HepG2 (cell line): ENCODE results near the gene CEP78. TPM values are rescaled to one million over a fixed set of nuclear protein-coding genes. Genes with fewer than 3 reads are reported as not detected.

Experiments
- ATAC-seq: fragments of 200-7000 bp; cut with Tn5 transposase; 3 replicates; pipeline ENCODE4 v1.9.1; 2020; ENCODE audit warnings: mild to moderate bottlenecking, moderate library complexity
- BruUV-seq: library from RNA; stranded (reverse); fragments of 400-500 nt; replicated peaks from 2 replicates; lab custom pipeline; 2021; lab: Mats Ljungman, UMichigan
- CTCF ChIA-PET: fragments of 300-600 bp; formaldehyde crosslinking; extraction: SDS; loops from one replicate; lab custom pipeline; 2021; ENCODE audit warnings: low total read pairs, inconsistent platforms, low intra/inter-chr PET ratio; lab: Yijun Ruan, JAX
- POLR2A ChIA-PET: fragments of 350-600 bp; sonication (Branson Sonifier 250); formaldehyde crosslinking; loops from one replicate; lab custom pipeline; 2020; ENCODE audit warnings: antibody characterized with exemption, inconsistent platforms; lab: Yijun Ruan, JAX
- DNase-seq: peaks from one replicate; pipeline ENCODE4 v3.0.0-alpha.2; 2015; ENCODE audit warnings: low spot score
- FAIRE-seq: peaks from 3 replicates; lab custom pipeline; 2011; peaks lifted over from hg19 to GRCh38; lab: Jason Lieb, UNC
- H2AFZ ChIP-seq: one replicate; pipeline ENCODE4 v1.6.1; 2011; ENCODE audit warnings: low read length, inconsistent platforms
- H3K27ac ChIP-seq: fragments of 300-600 bp; 3 replicates; pipeline ENCODE4 v1.8.0; 2011; ENCODE audit warnings: mixed run types, mild to moderate bottlenecking, mixed read lengths, low read length, inconsistent platforms; ENCODE audit not compliant: insufficient read depth; ENCODE audit errors: extremely low read length
- H3K27me3 ChIP-seq, 2 experiments: fragments of 200-600 bp in 1 of 2; 2 replicates in 1 of 2; 3 replicates in 1 of 2; pipeline versions ENCODE4 v1.6.0 to v1.8.0; 2011; ENCODE audit warnings: low read length in 2 of 2, mild to moderate bottlenecking in 2 of 2, moderate library complexity in 2 of 2, inconsistent platforms in 1 of 2; ENCODE audit not compliant: insufficient read depth in 2 of 2, control insufficient read depth in 1 of 2
- H3K36me3 ChIP-seq, 2 experiments: fragments of 200-600 bp in 1 of 2; replicated peaks in 1 of 2; 2 replicates in 1 of 2; 3 replicates in 1 of 2; pipeline versions ENCODE4 v1.5.1 to v1.8.0; 2011; ENCODE audit warnings: low read length in 2 of 2, inconsistent platforms in 1 of 2; ENCODE audit not compliant: insufficient read depth in 2 of 2, control insufficient read depth in 1 of 2
- H3K4me1 ChIP-seq: 2 replicates; pipeline ENCODE4 v1.5.1; 2012; ENCODE audit warnings: low read length, inconsistent platforms; ENCODE audit not compliant: insufficient read depth
- H3K4me2 ChIP-seq: 2 replicates; pipeline ENCODE4 v1.6.0; 2011; ENCODE audit warnings: low read depth, low read length, inconsistent platforms
- H3K4me3 ChIP-seq, 3 experiments: fragments of 200-600 bp in 1 of 3; sonication (generic), shearing (Covaris generic) in 1 of 3; replicated peaks in 1 of 3; 2 replicates each; pipeline ENCODE4 v1.5.1; 2011 to 2016; ENCODE audit warnings: low read length in 3 of 3, inconsistent platforms in 2 of 3, low read depth in 2 of 3, mild to moderate bottlenecking in 2 of 3, control low read depth in 1 of 3, mixed read lengths in 1 of 3; ENCODE audit not compliant: insufficient read depth in 1 of 3
- H3K79me2 ChIP-seq: one replicate; pipeline ENCODE4 v1.6.1; 2011; ENCODE audit warnings: low read length, inconsistent platforms; ENCODE audit not compliant: insufficient read depth
- H3K9ac ChIP-seq: 2 replicates; pipeline ENCODE4 v1.6.0; 2011; ENCODE audit warnings: mild to moderate bottlenecking, low read depth, low read length, inconsistent platforms; ENCODE audit not compliant: insufficient read depth
- H3K9me3 ChIP-seq: 2 replicates; pipeline ENCODE4 v1.5.1; 2012; ENCODE audit warnings: mild to moderate bottlenecking, low read length
- H4K20me1 ChIP-seq: 2 replicates; pipeline ENCODE4 v1.6.0; 2011; ENCODE audit warnings: inconsistent platforms, mild to moderate bottlenecking, low read length, moderate library complexity; ENCODE audit not compliant: insufficient read depth
- MBNL3 ChIP-seq: fragments of 250-450 bp; sonication (Bioruptor Pico); conservative IDR thresholded peaks from 2 replicates; pipeline ENCODE4 v1.8.0; 2022; ENCODE audit warnings: mild to moderate bottlenecking, inconsistent platforms
- NCOA5 ChIP-seq: sonication (generic); formaldehyde crosslinking; IDR thresholded peaks from 2 replicates; pipeline ENCODE4 v1.4.0; 2020; ENCODE audit warnings: missing genetic modification reagents
- ZKSCAN1 ChIP-seq: fragments of 150-350 bp; IDR thresholded peaks from 2 replicates; pipeline ENCODE4 v1.6.1; 2014; ENCODE audit warnings: low read length
- WGBS: methylation state at CpG from one replicate; pipeline ENCODE4 v1.1.6; 2017; ENCODE audit warnings: low lambda C conversion rate; 5-methylcytosine and 5-hydroxymethylcytosine counted together
- in situ Hi-C: cut with HindIII; loops from 2 replicates; pipeline ENCODE4 v1.10.0; 2017; ENCODE audit warnings: low pct_unique_long_range_greater_than_20kb; ENCODE audit not compliant: extremely low pct_ligation_motif_present
- intact Hi-C: fragments of 100-400 bp; cut with micrococcal nuclease; formaldehyde crosslinking; loops from one replicate; pipeline ENCODE4 v1.10.0; 2022; ENCODE audit not compliant: unreplicated experiment
- polyA plus RNA-seq, 8 experiments: library from polyadenylated mRNA; depleted of rRNA in 3 of 8; stranded (reverse) in 7 of 8; unstranded in 1 of 8; fragments of >200 nt; fragmentation: Illumina TruSeq in 4 of 8; extraction: Trizol in 4 of 8; gene quantifications; 2 replicates each; pipeline versions ENCODE4 v1.2.1 to v1.2.3, GENCODE V29; 2011 to 2016; ENCODE audit warnings: low read depth in 4 of 8, missing spikeins in 1 of 8, mixed read lengths in 1 of 8; ENCODE audit not compliant: insufficient read depth in 1 of 8
- total RNA-seq, 5 experiments: library from RNA; depleted of rRNA; stranded (reverse); fragments of >200 nt; fragmentation: Illumina TruSeq; extraction: Trizol; gene quantifications; 2 replicates each; pipeline ENCODE4 v1.2.3, GENCODE V29; 2016; ENCODE audit warnings: low read depth in 1 of 5
- TF ChIP-seq, protein P1 (sequence below): sonication (generic); formaldehyde crosslinking; IDR thresholded peaks from 2 replicates; pipeline ENCODE4 v1.9.0; 2022; ENCODE audit warnings: missing genetic modification reagents, mild to moderate bottlenecking, borderline replicate concordance
- TF ChIP-seq, protein P2 (sequence below), 2 experiments: sonication (generic) in 1 of 2; formaldehyde crosslinking in 1 of 2; IDR thresholded peaks; 2 replicates each; pipeline versions ENCODE4 v1.4.0 to v1.6.1; 2016 to 2020; ENCODE audit warnings: borderline replicate concordance in 1 of 2, low read depth in 1 of 2, mild to moderate bottlenecking in 1 of 2, missing genetic modification reagents in 1 of 2
- TF ChIP-seq, protein P3 (sequence below): sonication (generic); formaldehyde crosslinking; IDR thresholded peaks from 2 replicates; pipeline ENCODE4 v1.4.0; 2020; ENCODE audit warnings: mild to moderate bottlenecking, missing genetic modification reagents

The CEP78 gene
- total and polyA plus RNA-seq, 2 of the 13 experiments (the other 11 are each of a cell fraction or from before 2014, with no cell fraction given): 5.1 to 30.8 TPM

DNA sequence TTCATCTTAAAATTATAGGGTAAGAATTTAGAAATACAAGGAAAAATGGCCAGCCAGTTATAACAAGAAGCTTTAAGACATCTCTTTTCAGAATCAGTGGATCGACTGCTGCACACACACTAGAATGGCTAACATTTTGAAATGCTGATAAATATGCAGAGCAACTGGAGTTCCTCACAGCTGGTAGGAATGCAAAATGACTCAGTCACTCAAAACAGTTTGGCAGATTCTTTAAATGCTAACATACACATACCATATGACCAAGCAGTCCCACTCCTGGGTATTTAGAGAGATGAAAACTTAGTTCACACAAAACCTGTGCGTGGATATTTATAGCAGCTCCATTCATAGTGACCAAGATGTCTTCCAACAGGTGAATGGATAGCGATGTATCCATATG, 37.9 kb downstream of the CEP78 start:
- Histone ChIP-seq H3K79me2 (no peaks in the 10 kb centered on the region), H3K36me3 (0 out of 5 replicates have a peak, but pooled peaks cover 0 to 5% of the 10 kb centered on the region in 2 experiments), H2AFZ (no peak overlapping the region), H3K27me3 (no peaks in the 10 kb centered on the region), H3K4me3 (no peak overlapping the region), H3K4me1 (peaks cover 16% of the 10 kb centered on the region), H3K9me3 (no peaks in the 10 kb centered on the region), H3K9ac (no peak overlapping the region), H4K20me1 (no peaks in the 10 kb centered on the region), H3K27ac (no peak overlapping the region), H3K4me2 (no peak overlapping the region)
- 99% methylated on average over 3 of the region's 3 CpGs for WGBS
- DNase-seq: no peak
- in situ Hi-C loops (no loop called here), intact Hi-C loops (no loop called here)
- no peak for FAIRE-seq
- ChIA-PET CTCF (no interaction called here), POLR2A (interaction anchor here (2.0 kb wide), 1 partner anchor 22 kb away, joined by 8 read pairs; the partner anchor contains the start of gene PSAT1)
- no peak for ATAC-seq
- BruUV-seq: no TSS peak
- TF ChIP-seq MBNL3 (CRISPR knock-in tag): no peak
- TF ChIP-seq, protein P1, sequence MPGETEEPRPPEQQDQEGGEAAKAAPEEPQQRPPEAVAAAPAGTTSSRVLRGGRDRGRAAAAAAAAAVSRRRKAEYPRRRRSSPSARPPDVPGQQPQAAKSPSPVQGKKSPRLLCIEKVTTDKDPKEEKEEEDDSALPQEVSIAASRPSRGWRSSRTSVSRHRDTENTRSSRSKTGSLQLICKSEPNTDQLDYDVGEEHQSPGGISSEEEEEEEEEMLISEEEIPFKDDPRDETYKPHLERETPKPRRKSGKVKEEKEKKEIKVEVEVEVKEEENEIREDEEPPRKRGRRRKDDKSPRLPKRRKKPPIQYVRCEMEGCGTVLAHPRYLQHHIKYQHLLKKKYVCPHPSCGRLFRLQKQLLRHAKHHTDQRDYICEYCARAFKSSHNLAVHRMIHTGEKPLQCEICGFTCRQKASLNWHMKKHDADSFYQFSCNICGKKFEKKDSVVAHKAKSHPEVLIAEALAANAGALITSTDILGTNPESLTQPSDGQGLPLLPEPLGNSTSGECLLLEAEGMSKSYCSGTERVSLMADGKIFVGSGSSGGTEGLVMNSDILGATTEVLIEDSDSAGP: no peak
- TF ChIP-seq NCOA5: no peak
- TF ChIP-seq ZKSCAN1: no peak
- TF ChIP-seq, protein P2, sequence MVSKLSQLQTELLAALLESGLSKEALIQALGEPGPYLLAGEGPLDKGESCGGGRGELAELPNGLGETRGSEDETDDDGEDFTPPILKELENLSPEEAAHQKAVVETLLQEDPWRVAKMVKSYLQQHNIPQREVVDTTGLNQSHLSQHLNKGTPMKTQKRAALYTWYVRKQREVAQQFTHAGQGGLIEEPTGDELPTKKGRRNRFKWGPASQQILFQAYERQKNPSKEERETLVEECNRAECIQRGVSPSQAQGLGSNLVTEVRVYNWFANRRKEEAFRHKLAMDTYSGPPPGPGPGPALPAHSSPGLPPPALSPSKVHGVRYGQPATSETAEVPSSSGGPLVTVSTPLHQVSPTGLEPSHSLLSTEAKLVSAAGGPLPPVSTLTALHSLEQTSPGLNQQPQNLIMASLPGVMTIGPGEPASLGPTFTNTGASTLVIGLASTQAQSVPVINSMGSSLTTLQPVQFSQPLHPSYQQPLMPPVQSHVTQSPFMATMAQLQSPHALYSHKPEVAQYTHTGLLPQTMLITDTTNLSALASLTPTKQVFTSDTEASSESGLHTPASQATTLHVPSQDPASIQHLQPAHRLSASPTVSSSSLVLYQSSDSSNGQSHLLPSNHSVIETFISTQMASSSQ (IDR thresholded peaks at IDR 0.05; ENCODE audit: low read depth): no peak
- TF ChIP-seq, protein P2 (CRISPR knock-in tag; IDR thresholded peaks at IDR 0.05; ENCODE audit: borderline replicate concordance): no peak
- TF ChIP-seq, protein P3, sequence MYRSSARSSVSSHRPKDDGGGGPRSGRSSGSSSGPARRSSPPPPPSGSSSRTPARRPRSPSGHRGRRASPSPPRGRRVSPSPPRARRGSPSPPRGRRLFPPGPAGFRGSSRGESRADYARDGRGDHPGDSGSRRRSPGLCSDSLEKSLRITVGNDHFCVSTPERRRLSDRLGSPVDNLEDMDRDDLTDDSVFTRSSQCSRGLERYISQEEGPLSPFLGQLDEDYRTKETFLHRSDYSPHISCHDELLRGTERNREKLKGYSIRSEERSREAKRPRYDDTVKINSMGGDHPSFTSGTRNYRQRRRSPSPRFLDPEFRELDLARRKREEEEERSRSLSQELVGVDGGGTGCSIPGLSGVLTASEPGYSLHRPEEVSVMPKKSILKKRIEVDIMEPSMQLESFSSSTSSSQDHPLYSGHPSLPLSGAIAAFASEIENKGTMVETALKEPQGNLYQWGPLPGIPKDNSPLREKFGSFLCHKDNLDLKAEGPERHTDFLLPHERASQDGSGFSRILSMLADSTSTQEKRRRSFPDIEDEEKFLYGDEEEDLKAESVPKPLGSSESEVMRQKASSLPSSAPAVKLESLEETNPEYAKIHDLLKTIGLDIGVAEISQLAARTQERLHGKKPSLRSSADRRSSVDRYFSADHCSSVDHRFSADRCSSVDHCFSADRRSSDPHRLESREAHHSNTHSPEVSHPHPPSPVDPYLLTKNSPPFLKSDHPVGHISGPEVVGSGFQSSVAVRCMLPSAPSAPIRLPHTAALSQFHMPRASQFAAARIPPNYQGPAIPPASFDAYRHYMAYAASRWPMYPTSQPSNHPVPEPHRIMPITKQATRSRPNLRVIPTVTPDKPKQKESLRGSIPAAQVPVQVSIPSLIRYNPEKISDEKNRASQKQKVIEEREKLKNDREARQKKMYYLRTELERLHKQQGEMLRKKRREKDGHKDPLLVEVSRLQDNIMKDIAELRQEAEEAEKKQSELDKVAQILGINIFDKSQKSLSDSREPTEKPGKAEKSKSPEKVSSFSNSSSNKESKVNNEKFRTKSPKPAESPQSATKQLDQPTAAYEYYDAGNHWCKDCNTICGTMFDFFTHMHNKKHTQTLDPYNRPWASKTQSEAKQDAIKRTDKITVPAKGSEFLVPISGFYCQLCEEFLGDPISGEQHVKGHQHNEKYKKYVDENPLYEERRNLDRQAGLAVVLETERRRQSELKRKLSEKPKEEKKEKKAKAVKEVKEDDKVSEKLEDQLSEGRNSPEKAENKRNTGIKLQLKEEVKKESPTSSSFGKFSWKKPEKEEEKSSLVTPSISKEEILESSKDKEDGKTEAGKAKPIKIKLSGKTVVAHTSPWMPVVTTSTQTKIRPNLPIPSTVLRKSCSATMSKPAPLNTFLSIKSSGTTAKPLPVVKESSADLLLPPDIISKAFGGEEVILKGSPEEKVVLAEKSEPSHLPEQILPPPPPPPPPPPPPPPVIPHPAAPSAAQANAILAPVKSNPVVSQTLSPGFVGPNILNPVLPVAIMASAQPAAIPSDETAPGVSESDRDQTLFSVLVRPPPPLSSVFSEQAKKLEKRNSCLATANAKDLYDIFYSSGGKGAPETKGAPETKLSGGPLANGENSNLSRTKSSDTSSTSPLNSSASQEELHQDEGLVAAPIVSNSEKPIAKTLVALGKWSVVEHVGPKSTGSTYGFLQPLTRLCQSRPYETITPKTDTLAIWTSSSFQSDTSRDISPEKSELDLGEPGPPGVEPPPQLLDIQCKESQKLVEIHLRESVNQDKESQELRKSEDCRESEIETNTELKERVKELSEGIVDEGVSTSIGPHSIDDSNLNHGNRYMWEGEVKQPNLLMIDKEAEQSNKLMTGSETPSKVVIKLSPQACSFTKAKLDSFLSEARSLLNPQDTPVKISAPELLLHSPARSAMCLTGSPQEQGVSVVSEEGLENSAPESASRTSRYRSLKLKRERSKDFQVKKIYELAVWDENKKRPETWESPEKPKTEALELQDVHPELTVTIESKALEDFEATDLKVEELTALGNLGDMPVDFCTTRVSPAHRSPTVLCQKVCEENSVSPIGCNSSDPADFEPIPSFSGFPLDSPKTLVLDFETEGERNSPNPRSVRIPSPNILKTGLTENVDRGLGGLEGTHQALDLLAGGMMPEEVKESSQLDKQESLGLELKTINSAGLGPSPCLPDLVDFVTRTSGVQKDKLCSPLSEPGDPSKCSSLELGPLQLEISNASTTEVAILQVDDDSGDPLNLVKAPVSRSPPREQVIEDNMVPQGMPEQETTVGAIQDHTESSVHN (CRISPR knock-in tag): no peak
